NCI-H345 treated with DMSO at 0.1 percent for 48 hours (cell line): ENCODE measurements around the gene KIF26B.
A peak's percentile ranks its signal among the peaks of the same experiment; 100 is the strongest.
"Not testable (repeated sequence)": the region's sequence is repeated elsewhere in the genome, so short reads cannot be mapped to it uniquely, and the experiment has no call there.

Experiments
- DNase-seq: peaks from one replicate; lab custom pipeline; 2025; ENCODE audit not compliant: unreplicated experiment; lab: John Stamatoyannopoulos, UW

KIF26B gene

DNA sequence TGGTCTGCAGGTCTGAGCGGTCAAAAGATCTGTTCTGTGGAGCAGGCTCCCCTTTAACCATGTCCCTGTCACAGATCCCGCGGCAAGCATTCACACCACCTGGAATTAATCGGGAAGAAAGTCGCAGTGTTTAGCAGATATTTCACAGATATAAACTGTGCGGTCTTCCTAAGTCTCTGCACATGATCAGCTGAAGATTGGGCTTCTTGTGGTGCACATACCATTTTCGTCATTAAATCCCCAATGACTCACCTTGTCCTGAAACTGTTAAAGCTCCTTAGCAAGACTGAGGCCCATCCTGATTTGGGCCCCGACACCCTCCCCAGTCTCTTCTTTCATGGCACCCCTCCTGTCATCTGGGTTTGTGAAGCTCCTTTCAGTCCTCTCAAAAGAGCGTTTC is 158.8 kb downstream of the KIF26B start:
- no peak for DNase-seq

DNA sequence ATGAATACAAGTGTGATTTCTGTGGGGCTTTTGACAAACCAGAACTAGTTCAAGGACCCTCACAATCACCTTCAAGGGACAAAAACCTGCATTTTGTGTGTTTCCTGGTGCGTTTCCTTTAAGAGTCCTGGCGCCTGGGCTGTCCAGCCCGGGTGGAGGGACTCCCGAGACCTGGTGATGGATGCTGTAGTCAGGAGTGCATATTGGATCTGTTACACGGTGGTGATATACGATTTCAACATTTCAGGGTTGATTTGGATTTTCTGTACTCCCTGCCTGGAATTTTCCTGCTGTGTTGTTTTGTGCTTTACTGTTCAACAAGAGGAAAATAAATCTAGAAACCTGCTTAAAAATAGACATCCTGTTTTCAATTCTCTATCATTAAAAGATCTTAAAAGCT is 162.0 kb downstream of the KIF26B start:
- no peak for DNase-seq

DNA sequence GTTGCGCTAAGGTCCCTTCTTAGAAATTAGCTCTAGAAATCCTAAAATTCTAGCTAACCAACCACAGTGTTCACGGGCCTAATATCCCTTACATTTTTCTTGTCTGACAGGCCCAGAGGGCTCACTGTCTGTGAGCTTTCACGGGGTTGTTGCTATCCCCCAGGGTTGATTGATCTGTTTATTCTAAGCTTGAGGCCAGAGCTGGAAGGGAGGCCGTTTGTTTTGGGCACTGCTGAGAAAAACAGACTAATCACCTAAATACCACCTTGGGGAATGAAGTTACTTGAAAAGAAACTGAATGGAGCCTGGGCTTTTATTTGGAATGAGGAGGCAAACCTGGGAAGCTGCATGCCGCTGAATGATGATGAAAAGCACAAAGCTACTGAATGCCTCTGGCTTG is 162.4 kb downstream of the KIF26B start:
- no peak for DNase-seq

DNA sequence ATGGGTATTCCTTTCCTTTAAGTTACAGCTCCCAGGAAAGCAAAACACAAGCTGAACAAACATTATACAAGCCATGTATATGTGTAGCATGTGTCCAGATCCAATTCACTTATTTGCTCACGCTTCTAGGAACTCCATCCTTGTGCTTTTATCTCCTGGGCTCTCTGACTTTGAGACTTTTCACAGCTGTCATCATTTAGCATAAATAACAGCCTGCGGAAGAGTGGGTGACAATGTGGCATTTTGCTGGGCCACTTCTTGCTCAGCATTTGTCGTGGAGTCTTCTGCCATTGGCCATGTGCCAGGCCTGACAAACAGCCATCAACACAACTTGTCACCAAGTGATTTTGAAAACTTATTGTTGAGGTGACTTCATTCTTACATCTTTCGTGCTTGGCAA is 164.3 kb downstream of the KIF26B start:
- peak; percentile 38 for DNase-seq

DNA sequence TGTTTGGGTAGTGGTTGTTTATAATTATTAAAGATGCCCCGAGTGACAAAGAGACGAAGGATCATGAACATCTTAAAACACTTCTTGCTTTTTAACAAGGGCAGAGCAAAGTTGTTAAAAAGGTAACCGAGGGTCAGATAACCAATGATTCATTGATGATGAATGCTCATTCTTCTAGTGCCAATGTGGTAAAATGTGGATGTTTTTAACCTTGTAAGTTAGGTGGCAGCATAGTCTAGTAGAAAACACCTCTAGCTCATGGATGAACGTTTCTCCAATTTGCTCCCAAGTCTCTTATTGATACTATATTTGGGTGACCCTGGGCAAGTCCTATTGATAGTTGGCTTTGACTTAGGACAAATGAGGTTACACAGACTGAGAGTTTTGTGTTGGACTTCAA is 167.9 kb downstream of the KIF26B start:
- DNase-seq = no peak

DNA sequence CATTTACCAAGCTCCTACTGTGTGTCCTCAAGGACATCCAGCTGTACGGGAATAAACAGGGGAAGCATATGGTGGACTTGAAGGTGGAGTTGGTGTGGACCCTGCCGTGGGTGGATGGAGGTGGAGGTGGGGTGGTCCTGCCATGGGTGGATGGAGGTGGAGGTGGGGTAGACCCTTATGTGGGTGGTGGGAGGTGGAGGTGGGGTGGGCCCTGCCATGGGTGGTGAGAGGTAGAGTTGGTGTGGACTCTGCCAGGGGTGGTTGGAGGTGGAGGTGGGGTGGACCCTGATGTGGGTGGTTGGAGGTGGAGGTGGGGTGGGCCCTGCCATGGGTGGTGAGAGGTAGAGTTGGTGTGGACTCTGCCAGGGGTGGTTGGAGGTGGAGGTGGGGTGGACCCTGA is 169.0 kb downstream of the KIF26B start:
- DNase-seq = not testable (repeated sequence)

DNA sequence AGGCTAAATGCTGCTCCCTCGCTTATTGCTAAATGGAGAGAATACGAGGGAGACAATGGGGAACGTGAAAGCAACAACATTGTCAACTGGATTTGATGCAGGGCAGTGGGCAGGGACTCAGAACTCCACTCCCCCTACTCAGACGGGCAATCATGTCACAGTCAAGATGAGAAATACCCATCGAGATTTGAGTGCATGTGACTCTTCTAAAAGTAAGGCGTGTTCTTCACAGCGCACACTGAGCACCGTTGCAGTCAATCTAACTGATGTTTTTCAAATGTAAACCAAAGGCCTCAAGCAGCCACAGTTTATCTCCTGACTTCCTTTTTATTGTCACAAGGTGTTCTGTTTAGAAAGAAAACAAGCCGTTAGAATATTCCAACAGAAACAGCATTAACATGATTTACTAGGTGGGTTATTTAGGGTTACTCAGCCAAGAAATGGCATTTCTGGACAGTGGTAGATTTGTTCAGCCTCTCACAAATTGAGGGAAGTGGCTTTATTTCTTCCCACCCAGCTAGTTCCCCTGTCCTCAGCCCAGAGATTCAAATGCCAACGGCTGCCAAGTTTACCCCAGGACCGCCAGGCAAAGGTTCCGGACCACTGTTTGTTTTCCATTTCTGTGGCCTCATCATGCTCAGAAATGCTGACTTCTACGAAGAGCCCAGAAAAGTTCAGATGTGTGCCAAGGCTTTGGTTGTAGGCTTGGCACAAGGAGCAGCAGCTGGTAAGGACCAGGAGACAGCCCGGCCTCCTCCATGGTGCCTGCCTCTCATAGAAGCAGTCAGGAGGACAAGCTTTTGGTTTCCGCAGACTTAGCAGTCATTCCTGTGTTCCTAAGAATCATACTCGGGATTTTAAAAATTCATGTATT is 171.4 kb downstream of the KIF26B start:
- no peak for DNase-seq

DNA sequence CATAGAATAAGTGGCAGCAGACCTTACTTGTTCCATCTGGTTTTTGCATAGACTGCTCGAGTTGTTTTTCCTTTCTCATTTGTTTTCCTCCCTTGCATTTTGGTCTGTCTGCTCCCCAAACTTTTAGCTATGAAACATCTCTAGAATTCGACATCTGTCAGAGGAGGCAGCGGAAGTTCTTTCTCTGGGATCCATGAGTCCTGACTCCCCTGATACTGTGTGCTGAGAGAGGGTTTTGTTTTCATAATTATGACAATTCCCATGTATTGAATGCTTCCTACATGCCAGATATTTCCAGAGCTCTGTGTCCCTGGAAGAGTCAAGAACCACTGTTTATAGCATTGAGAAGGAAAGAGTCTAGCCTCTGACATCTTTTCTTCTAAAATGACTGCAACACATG is 172.6 kb downstream of the KIF26B start:
- DNase-seq = no peak

DNA sequence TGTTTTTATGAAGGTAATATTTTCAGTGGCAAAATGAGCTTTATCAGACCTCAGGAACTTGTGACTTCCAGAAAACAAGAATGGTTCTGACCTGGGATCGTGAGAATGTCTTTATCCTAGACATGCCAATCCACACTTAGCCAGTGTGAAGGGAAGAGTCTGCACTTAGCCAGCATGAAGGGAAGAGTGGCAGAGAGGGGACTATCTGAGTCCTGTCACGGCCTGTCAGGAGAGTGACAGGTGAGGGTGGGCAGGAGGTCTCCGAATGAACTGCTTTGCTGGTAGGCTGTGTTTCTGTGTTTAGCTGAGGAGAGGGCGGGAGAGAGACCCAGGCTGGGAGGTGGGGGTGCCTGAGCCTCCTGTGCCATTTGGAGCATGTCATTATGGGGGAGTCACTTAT is 173.1 kb downstream of the KIF26B start:
- DNase-seq = no peak

DNA sequence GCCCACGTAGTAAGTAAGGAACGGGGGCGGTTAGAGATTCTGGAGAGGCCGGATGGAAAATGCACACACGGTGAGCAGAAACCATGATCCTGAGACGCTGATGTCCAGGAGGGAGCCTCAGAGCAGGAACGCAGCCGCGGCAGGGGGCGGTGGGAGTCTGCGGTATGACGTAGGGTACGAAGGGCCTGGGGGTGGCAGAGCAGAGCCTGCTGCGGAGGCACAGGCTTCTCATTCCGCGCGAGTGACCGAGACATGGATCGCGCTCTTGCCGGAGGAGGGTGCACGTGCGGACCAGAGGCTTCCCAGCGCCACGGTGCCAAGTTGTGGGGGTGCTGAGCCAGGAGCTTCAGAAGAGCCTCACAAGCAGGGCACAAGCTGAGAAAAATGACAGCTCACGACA is 176.2 kb downstream of the KIF26B start:
- DNase-seq = no peak

DNA sequence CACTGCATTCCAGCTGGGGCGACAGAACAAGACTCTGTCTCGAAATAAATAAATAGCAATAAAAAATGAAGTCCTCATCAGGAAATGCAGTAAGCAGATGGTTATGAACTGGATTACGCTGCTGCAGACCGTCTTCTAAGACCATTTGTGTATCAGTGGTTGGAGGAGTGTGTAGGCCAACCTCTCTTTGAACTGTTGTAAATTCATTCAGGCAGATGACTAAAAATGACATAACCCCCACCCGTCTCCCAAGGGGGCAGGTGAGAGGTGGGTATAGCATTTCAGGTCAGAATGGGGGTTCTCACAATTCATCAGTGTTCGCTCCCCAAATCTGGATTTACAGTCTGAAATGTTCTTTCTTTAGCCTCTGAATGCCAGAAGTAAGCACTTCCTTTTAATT is 177.3 kb downstream of the KIF26B start:
- DNase-seq = no peak

DNA sequence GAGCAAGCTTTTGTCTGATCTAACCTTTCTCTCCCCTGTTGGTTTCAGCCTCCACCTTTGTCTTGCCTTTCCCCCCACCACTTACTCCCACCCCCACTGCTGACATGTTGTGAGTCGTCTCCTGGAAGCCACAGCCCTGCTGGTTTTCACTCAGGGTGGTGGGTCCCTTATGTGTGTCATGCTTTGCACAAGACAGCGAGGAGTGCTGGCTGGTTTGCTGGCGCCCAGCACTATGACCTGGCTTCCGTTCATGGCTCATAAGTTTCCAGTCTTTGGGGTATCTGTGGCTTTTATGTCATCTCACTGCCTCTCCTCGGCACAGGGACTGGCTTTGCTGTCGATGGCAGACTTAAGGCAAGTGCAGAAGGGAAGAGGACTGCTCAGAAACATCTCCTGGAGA is 177.7 kb downstream of the KIF26B start:
- no peak for DNase-seq

DNA sequence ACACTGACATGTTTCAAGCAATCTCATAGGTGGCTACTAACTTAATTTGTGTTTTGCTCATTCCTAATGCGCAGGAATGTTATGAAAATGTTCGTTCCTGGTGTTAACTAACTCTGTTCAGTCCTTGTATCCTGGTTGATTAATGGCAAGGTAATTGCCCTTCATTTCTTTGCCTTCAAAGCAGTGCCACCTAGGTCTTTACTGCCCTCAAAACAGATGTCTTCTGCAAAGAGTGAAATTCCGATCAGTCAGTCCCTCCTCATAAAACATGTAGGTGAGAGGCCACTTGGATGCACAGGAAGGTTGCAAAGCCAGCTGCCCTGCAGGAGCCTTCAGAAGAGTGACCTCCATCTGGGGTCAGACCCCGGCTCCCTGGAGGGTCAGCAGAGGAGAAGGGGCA is 179.4 kb downstream of the KIF26B start:
- no peak for DNase-seq

DNA sequence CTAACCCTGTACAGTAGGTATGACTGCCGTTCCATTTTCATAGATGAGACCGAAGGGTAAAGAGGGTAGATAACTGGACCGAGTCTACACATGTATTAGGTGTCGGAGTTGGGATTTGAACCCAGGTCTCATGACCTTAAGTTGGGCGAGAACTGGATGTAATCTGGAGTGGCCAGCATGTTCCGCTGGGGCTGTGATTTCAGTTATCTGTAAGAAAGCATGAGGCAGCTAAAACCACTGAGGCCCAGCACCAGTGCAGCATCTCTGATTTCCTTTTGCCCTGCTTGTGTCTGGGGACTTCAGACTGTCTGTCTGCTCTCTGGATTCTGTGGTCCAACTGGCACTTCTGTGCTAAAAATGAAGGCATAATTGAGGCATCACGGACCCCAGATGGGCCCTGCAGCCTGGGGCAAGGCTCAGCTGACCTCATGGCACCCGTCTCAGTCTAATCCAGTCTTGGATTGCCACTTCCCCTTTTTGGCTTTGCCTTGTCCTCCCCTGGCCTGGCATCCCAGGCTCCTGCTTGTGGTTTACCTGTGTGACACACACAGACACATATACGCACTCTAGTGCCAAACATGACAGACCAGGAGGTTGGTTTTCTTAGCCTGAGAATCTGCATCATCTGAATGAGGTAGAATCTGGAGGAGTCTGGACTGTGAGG is 180.2 kb downstream of the KIF26B start:
- no peak for DNase-seq

DNA sequence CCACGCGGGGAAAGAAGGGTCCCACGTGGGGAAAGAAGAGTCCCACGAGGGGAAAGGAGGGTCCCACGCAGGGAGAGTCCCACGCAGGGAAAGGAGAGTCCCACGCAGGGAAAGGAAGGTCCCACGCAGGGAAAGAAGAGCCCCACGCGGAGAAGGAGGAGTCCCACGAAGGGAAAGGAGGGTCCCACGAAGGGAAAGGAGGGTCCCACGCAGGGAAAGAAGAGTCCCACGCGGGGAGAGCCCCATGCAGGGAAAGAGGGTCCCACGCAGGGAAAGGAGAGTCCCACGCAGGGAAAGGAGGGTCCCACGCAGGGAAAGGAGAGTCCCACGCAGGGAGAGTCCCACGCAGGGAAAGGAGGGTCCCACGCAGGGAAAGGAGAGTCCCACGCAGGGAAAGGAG is 180.9 kb downstream of the KIF26B start:
- not testable (repeated sequence) for DNase-seq

DNA sequence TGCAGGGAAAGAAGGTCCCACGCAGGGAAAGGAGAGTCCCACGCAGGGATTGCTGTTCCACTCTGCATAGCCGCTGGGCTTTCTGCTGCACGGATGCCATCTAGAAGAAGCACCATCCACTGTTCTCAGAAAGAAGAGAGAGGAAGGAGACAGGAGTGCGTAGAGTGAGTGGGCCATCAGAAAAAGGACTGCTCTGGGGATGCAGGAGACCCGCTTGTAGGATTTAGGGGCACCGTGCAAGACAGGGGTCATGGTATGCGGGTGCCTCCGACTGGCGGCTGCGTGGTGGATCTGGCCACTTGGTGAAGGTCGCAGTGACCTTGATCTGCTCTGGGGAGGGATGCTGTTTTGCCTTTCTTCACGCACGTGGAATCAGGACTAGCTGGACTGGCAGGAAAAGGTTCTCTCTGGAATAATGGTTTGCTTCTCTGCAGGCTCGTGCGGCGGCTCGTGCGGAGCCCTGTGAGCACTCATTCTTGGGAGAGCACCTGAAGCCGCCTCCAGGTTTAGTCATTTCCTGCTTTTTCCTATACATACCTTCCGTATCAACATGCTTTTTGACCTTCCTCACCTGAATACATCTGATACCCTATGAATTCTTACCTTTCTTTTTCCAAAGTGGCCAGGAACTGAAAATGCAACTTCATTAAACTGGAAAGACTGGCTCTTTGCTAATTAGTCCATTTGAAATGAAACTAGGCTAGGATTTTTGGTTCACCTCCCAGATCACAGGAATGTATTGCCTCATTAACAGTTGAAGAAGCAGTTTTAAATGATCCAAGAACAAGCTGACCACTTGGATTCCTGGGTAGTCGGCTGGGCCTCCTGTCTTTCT is 181.6 kb downstream of the KIF26B start:
- no peak for DNase-seq

DNA sequence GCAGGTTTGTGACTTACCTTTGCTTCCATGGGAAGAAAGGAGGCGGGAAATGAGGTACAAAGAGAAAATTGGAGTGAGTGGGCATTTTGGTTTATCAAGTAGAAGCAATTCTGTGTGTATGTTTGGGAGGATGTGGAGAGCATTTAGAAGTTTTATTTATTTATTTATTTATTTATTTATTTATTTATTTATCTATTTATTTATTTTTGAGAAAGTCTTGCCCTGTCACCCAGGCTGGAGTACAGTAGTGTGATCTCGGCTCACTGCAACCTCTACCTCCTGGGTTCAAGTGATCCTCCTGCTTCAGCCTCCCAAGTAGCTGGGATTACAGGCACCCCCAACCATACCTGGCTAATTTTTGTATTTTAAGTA is 182.2 kb downstream of the KIF26B start:
- DNase-seq = not testable (repeated sequence)

DNA sequence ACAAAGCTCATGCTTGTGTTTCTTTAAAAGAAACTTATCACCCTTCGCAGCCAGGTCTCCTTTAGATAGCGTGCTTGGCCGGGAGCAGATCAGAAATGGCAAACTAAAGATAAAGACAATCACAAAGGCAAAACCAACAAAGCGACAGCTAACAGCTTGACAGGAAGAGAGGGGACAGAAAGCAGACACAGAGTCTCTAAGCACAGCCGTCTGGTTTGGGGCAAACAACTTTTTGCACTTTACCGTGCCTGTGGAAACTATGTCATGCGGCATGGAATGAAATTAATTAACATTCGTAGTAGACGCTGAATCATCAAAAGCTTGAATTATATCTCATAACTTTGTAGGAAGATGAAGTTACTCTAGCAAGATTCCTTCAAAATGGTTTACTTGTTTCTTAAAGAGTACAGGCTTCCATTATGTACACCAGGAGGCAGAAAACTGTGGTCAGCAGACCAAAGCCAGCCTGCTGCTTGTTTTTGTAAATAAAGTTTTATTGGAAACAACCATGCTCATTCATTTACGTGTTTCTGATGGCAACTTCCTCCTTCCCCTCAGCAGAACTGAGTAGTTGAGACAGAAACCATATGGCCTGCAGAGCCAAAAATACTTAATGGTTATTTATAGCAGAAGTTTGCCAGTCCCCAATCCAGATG is 183.2 kb downstream of the KIF26B start:
- no peak for DNase-seq

DNA sequence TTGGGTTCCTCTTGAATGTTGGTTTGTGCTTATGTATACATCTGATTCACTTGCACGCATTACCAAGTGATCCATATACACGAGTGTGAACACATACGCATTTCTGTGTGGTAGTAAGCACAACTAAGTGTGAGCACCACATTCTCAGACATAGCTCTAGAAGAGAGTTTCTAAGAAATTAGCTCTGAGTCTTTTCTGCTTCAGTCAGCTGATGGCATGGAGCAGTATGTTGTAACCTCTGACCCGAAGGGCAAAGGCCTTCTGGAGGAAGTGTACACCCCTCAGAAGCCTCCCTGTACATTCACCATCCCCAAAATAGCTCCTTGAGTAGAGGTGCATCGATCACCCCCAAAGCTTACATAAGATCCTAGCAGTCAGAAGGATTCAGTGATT is 183.7 kb downstream of the KIF26B start:
- no peak for DNase-seq

DNA sequence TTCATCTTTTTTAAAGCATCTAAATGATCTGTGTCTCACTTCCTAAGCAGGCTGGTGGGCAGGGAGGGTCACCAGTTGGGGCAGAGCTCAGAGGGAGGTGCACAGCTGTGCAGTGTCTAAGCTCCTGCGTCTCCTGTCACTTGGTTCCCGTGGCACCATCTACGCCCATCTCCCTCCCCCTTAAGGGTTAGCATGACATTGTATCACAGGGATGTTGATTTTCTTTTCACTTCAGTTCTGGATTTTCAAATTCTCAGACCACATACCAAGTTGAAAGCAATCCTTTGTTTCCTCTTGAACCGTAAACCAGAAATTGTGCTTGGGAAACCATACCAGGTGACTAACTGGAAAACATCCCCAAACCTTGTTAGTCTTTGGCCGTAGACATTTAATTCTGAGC is 187.0 kb downstream of the KIF26B start:
- DNase-seq = no peak

DNA sequence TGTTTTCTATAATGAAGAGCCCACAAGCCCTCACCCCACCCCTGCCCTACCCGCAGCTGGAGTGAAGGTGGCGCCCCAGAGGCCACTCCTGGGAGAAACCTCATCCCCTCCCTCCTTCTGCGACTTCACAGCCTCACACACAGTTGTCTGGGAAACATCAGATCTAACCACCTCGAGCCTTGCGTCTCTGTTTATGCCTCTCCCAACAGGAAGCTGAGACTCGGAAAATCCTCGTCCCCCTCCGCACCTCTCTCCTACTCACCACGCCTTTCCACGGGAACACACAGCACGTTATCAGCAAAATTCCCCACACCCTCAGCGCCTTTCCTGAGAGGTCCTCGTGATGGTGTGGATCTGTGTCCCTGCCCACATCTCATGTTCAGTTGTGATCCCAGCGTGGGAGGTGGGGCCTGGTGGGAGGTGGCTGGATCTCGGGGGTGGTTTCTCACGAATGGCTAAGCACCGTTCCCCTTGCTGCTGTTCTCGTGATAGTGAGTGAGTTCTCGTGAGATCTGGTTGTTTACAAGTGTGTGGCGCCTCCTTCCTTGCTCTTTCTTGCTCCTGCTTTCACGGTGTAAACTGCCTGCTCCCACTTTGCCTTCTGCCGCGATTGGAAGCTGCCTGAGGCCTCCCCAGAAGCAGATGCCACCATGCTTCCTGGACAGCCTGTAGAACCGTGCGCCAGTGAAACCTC is 190.6 kb downstream of the KIF26B start:
- no peak for DNase-seq
